NCI-H2107 treated with DMSO at 0.1 percent for 48 hours (cell line): ENCODE results near the gene KRTAP1-3.
"Not testable (repeated sequence)": the region's sequence is repeated elsewhere in the genome, so short reads cannot be mapped to it uniquely, and the experiment has no call there.

Experiments used
- DNase-seq: peaks from one replicate; lab custom pipeline; 2025; ENCODE audit not compliant: unreplicated experiment; lab: John Stamatoyannopoulos, UW

KRTAP1-3 gene

DNA sequence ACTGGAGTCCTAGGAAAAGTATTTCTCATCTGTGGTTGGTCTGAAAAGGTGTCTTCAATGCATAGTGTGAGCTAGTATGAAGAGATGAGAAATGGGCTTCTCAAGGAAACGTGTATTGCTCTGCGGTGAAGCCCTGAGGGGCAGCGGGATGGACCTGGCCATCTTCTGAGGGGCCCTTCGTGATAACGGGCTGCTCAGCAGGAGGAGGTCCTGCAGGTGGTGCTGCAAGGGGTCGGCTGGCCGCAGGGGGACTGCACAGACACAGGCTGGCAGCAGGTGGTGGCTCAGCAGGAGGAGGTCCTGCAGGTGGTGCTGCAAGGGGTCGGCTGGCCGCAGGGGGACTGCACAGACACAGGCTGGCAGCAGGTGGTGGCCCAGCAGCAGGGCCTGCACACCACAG is 19.9 kb upstream of the KRTAP1-3 start:
- DNase-seq: not testable (repeated sequence)

DNA sequence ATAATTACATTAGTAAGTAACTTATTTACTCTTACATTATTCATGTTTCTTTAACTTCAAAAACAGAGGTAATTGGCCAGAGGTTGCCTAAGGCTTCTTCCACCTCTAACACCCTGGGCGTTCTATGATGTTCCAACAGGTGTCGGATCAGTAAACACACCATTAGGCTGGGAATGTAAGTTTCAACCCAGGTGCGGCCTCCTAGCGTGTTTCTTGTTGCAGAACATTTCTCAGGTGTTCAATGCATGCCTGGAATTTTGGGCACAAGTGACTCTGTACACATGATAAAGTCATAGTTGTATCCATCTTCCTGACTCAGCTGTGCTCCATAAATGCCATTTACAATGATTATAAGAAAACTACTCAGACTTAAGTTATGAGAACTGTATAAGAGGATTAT is 19.4 kb upstream of the KRTAP1-3 start:
- no peak for DNase-seq

DNA sequence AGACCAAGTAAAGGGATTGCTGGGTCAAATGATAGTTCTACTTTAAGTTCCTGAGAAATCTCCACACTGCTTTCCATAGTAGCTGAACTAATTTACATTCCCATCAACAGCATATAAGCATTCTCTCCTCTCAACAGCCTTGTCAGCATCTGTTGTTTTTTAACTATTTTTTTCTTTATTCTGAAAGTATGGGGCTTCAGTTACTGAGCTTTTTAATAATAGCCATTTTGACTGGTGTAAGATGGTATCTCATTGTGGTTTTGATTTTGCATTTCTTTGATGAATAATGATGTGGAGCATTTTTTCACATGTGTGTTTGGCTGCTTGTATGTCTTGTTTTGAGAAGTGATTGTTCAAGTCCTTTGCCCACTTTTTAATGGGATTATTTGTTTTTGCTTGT is 17.9 kb upstream of the KRTAP1-3 start:
- DNase-seq: no peak

DNA sequence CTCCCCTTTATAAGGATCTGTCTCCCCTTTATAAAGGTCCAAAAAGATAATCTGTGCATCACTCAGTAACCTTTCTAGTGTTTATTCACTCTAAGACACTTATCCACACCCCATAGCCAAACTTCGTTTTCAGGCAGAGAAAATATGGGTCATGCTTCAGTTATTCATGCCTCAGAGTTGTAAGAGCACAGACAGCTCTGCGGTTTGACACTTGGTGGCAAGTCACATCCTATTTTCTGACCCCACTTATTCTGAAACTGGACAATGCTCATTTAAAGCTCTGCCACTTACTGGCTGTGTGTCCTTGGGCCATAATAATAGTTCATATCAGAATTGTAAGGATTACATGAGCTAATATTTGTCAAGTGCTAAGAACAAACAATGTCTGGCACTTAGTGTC is 14.4 kb upstream of the KRTAP1-3 start:
- no peak for DNase-seq

DNA sequence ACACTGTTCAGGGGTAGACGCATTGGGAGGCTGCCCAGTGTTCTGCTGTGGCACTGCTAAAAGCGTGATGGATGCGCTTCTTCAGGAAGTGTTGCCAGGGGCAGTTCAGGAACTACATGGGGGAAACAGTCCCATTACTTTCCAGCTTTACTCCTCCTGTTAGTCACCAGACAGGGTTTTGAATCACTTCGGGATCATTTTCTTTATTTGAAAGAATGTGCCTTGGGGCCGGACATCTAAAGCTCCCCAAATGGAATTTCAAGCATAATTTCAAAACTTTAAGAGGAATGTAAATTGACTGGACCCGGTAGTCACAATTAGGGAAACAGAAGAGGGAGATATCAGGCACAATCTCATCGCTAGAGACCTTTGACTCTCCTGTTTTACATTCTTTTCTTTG is 13.8 kb upstream of the KRTAP1-3 start:
- DNase-seq: no peak

DNA sequence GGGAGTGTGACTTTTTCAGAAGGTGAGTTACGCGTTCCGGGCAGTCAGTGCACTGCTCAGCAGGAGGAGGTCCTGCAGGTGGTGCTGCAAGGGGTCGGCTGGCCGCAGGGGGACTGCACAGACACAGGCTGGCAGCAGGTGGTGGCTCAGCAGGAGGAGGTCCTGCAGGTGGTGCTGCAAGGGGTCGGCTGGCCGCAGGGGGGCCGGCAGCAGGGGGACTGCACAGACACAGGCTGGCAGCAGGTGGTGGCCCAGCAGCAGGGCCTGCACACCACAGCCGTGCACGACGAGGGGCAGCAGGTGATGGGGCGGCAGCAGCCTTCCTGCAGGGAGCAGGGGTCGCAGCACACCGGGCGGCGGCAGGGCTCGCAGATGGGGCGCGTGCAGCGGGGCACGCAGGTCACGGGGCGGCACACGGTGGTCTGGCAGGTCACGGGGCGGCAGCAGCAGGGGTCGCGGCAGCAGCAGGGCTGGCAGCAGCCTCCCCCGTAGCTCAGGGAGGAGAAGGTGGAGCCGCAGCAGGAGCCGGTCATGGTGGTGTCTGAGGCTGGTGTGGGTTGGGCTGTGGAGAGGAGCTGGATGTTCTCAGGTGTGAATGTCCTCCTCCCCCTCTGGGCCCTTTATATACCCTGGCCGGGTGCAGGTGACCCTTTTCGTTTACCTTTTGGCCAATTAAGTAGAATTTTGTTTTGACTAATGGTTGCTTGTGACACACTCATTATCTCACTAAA is 12.2 kb upstream of the KRTAP1-3 start, which contains the start of gene KRTAP2-1:
Gene KRTAP2-1, minus strand, starts transcription at position 582 of the 731 bp plus-strand sequence. Its CDS starts 49 bp downstream, at position 533.
- not testable (repeated sequence) for DNase-seq

DNA sequence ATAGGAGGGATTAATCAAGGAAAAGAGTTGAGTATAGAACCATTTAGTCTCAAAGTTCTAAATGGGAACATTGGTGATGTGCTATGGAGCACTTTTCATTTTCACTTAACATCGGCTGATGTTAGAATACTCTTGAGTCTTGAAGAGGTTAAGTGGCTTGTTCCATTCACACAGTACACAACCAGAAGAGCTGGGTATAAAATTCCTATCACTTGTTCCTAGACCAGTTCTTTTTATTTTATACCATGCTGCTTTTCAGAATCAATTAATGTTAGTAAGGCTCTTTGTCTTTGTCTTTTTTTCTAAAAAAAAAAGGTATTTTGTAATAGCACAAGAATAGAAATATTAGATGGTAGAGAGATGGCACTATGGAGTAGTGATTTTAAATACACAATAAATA is 8.3 kb upstream of the KRTAP1-3 start:
- DNase-seq: no peak

DNA sequence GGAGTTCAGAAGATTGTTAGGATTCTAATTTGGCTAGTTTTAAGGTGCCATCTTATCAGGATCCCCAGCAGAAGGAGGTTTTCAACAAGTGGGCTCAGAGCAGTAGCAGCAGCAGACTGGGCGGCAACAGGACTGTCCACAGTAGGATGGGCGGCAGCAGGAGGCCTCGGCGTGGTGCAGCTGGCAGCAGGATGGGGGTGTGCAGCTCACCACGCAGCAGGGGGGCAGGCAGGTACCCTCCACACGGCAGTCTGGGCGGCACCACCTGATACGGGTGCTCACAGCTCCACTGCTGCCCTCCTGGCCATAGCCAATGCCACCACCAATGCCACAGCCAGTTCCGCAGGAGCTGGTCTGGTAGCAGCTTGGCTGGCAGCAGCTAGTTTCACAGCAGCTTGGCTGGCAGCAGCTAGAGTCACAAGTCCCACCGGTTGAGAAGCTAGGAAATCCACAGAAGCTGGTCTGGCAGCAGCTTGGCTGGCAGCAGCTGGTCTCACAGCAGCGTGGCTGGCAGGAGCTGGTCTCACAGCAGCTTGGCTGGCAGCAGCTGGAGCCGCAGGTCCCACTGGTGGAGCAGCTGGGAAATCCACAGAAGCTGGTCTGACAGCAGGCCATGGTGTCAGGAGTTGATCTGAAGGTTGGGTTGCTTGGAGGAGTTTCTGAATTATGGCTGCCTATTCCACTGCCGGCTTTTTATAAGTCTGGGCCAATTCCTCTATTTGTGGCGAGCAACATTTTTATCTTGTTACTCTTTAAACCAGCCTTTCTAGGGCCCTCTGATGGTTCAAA is 6.3 kb upstream of the KRTAP1-3 start, which contains the start of gene KRTAP1-1:
Gene KRTAP1-1, minus strand, starts transcription at position 668 of the 789 bp plus-strand sequence. Its CDS starts 53 bp downstream, at position 615.
- DNase-seq: peak; percentile 30

DNA sequence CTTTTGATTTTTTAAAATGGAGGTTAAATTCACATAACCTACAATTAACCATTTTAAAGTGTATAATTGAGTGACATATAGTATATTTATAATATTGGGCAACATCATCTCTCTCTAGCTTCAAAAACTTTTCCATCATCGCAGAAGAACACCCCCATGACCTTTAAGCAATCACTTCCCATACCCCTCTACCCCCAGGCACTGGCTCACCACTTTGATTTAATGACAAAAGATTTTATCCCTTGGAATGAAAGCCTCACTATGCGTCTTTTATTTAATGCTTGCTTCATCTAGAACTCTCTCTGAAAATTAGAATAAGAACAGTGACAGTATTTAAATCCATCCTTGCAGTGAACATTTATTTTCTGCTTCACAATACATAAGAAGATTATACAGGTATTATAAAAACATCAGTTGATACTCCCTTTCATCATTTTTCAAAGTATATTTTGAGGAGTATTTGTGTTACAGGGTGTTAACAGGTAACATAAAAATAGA is 3.2 kb upstream of the KRTAP1-3 start:
- no peak for DNase-seq

DNA sequence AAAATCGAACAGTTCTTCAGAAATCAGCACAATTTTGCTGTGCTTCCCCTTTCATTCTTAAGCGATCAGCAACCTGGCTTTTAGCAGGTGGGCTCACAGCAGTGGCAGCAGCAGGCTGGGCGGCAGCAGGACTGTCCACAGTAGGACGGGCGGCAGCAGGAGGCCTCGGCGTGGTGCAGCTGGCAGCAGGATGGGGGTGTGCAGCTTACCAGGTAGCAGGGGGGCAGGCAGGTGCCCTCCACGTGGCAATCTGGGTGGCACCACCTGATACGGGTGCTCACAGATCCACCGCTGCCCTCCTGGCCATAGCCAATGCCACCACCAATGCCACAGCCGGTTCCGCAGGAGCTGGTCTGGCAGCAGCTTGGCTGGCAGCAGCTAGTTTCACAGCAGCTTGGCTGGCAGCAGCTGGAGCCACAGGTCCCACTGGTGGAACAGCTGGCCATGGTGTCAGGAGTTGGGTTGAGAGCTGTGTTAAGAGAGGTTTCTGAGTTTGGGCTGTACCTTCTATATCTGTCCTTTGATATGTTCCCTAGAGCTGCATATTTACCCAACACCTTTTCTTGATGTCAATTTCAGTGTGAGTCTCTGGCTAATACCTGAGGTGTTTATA is 4.9 kb downstream of the KRTAP1-3 start, which contains the start of gene KRTAP1-4:
Gene KRTAP1-4, minus strand, starts transcription at position 563 of the 613 bp plus-strand sequence. Its CDS starts 117 bp downstream, at position 446.
- no peak for DNase-seq

DNA sequence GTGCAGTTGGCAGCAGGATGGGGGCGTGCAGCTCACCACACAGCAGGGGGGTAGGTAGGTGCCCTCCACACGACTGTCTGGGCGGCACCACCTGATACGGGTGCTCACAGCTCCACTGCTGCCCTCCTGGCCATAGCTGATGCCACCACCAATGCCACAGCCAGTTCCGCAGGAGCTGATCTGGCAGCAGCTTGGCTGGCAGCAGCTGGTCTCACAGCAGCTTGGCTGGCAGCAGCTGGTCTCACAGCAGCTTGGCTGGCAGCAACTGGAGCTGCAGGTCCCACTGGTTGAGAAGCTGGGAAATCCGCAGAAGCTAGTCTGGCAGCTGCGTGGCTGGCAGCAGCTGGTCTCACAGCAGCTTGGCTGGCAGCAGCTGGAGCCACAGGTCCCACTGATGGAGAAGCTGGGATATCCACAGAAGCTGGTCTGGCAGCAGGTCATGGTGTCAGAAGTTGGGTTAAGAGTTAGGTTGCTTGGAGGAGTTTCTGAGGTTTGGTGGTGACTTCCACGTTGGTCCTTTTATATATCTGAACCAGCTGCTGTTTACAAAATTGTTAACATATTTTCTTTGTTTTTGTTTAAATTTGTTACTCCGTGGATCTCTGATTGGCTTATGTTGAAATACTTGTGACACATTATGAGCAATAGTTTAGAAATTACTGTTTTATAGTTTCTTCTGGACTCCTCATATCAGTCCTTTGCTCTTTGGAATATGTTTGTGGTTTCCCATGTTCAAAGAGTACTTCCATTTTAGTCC is 7.8 kb downstream of the KRTAP1-3 start, which contains the start of gene KRTAP1-5:
Gene KRTAP1-5, minus strand, starts transcription at position 494 of the 757 bp plus-strand sequence. Its CDS starts 53 bp downstream, at position 441.
- no peak for DNase-seq

DNA sequence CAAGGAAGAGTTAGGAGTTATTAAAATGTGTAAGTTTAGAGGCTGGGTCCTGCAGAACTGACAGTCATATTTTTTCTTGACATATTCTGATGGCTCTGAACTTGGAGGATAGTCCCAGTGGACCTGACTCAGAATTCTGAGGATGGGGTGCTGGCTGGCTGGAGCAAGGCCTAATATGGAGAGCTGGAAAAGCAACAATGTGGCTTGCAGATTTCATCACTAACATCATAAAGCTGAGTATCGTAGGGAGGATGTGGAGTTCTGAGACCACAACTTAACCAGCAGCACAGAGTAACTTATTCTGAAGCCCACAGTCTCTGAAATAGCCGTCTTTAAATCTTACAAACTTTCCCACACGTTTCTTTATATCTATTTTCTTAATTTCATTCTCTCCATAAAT is 10.0 kb downstream of the KRTAP1-3 start:
- DNase-seq: no peak

DNA sequence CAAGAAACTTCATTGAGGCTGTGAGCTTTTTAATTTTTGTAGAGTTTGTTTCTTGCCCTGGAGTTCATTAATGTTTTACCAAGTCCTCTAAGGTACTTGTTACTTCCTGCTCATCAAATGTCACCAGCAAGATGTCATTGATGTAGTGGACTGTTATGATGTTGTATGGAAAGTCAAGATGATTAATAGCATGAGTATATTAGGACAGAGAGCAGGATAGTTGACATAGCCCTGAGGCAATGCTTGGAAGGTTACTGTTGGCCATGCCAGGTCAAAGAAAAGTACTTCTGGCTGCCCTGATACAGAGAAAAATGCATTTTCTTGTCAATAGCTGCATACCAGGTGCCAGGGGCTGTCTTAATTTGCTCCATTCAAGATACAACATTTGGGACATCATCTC is 14.3 kb downstream of the KRTAP1-3 start:
- no peak for DNase-seq

DNA sequence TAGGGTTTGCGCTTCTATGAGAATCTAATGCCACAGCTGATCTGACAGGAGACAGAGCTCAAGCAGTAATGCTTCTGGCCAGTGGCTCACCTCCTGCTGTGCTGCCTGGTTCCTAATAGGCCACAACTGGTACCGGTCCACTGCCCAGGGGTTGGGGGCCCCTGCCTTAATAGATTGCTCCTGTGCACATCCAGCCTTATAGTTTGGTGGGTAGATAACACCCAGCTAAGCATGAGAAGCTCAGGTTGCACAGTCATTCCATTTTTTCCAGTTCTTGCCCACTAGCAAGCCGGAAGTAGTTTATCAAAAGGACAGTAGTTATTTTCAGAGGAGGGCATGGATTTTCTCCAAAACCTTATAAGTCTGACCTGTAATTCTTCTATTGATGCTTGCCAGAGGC is 15.3 kb downstream of the KRTAP1-3 start:
- DNase-seq: no peak

DNA sequence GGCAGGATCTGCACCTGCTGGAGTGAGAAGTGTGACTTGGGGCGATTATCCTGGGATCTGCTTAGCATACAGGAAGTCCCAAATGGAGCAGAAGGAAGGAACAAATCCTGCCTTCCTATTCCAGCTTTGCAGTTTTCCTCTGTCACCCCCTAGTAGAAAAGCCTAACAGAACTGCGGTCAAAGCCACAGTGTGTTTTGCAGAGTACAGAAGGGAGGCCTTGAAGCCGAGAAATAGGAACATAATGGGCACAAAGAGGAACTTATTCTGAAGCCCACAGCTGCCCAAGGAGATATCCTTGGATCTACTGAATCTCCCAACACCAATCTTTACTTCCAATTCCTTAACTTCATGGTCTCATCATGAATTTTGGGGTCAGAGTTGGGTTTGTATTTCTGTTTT is 16.1 kb downstream of the KRTAP1-3 start:
- DNase-seq: no peak

DNA sequence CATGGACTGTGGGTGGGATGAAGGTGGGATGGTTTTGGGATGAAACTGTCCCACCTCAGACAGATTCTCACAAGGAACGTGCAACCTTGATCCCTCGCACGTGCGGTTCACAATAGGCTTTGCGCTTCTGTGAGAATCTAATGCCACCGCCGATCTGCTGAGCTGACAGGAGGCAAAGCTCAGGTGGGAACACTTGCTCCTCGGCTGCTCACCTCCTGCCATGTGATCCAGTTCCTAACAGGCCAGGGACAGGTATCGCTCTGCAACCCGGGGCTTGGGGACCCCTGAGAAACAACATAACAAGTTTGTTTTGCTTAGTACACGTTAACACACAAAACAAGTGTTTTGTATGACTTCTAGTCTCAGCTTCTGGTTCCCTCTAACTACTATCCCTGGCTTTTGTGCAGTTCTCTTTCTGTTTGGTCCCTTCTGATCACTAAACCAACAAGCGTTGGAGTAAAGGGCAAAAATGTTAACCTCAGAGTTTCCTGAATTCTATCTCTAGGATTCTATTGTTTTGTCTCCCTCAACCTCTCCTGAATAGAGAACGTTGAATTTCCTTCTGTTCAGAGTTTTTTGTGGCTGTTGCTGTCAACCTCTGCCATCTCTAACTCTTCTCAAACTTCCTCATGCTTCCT is 18.0 kb downstream of the KRTAP1-3 start:
- DNase-seq: no peak

DNA sequence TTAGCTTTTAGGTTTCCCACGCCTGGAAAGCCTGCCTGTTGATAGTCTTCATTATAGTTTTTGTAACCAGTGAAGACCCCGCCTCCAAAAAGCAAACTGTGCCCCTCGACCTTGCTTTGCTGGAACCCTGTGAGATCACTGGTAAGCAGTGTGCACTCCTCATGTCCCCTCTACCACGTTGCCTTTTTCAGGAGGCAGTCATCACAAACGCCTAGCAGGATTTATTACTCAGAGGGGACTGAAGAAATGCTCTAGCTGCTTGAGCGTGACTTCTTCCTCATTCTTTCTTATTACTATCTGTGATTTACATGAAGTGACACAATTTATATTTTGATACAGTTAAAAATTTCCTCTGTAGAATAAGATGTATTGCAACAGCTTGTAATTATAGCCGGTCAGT is 19.2 kb downstream of the KRTAP1-3 start:
- DNase-seq: no peak

DNA sequence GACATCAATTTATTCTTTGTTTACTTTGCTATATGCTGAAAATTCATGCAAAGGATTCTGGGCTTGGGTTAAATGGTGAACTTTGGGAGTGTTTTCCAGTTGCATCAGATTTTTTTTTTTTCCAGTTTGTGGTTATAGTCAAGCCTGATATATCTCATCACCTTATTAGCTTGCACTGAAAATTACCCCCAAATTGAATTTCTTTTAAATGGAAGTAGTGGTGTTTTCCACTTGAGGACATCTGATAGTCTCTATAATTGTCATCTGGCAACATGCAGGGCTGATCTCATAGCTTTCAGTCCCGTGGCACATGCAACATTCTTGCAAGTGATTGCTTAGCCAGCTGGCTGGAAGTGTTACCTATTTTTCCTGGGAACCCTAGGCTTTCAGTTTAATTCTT is 21.1 kb downstream of the KRTAP1-3 start:
- DNase-seq: peak; percentile 85

DNA sequence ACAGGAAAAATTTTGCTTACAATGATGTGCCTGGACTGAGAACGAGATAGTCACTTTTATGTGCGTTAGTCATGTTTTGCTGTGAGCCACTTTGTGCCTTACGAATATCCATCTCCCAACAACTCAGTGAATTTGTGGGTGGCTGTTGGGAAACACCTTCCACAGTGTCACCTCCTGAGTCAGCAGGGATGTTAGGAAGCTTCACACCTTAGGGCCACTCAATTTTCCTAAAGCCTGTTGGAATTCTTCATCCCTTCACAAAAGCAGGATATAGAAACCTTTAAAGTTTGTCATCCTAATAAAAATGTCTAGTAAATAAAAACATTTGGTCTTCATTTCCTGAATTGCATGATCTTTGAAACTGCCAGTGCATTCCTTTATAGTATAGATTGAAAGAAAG is 21.5 kb downstream of the KRTAP1-3 start:
- DNase-seq: no peak
